Cardiac fibroblast (primary cell): ENCODE data around the gene RNF227.

Experiments used
- DNase-seq, 2 donors: peaks; one replicate each; pipeline versions ENCODE4 v3.0.0 to v3.0.0-alpha.2; 2010; ENCODE audit warnings: low read depth in 2 of 2
- H3K4me3 ChIP-seq, 2 donors: replicated peaks in 1 of 2; 1 replicate in 1 of 2; 2 replicates in 1 of 2; pipeline ENCODE4 v1.5.1; 2011; ENCODE audit warnings: low read depth in 2 of 2, low read length in 2 of 2, mild to moderate bottlenecking in 2 of 2, moderate library complexity in 1 of 2
- CTCF ChIP-seq: IDR thresholded peaks from one replicate; pipeline ENCODE4 v1.5.1; 2011; ENCODE audit warnings: low read depth, mild to moderate bottlenecking, low read length, inconsistent platforms

The RNF227 gene

DNA sequence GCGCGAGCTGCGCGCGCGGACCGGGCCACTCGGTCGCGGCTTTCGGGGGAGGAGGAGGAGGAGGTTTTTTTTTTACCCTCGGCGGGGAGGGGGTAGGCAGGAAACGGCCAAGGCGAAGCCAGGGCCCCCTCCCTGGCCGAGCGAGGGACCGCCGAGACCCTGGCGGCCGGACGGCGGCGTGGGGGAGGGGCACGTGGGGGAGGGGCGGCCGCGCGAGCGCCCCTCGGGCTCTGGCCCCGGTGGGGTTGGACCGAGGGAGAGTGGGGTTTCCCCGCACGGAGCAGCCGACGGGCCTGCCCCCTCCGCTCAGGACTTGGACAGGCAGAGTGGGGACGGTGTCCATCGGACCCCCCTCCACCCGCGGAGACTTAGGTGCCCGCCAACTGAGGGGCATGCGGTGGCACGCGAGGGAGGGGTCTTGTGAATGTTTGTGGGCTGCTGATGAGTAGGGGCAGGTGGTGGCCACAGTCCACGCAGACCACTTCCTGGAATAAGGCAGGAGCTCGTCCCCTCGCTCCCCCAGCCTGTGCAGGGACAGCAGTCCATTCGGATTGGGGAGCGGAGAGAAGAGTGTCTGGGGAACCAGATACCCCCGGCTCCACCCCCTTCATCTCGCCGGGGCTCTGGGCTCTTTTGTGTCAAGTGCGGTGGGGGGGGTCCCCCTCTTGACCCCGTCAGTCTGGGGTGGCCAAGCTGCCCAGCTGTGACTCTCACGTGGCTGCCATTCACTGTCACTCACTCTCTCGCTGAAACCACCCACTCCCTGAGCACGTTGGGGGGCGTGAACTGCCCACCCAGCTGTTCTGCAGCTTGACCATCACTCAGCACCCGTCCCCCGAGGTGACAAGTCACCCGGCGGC is 30.5 kb downstream of the RNF227 start:
- peak; percentile 10 to 38 for DNase-seq
- no peak for TF ChIP-seq CTCF
- H3K4me3 ChIP-seq = peak overlapping the region; percentile 85 to 86

DNA sequence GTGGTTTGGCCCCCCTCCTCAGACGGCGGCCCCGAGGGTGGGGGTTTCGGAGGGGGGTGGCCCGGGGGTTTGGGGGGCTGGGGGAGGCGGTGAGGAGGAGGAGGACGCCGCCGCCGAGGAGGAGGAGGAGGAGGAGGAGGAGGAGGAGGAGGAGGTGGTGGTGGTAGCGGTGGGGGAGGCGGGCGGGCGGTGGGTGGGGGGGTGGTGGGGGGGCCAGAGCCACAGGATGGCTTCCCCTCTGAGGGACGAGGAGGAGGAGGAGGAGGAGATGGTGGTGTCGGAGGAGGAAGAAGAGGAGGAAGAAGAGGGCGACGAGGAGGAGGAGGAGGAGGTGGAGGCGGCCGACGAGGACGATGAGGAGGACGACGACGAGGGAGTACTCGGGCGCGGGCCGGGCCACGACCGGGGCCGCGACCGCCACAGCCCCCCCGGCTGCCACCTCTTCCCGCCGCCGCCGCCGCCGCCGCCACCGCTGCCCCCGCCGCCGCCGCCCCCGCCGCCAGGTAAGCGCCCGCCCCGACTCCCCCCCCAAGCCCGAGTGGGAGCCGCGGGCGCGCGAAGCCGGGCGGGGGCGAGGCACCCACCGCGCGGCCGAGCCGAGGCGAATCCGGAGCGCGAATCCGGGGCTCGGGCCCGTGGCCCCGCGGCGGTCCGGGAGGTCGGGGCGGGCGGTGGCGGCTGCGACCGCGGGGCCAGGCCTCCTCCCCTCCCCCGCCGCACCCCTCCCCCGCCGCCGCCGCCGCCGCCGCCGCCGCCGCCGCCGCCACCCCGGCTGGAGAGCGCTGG is 31.3 kb downstream of the RNF227 start:
- no peak for TF ChIP-seq CTCF
- DNase-seq = no peak

GRCh38 chr17:7883781-7884386 is 32.2 kb downstream of the RNF227 start:
- peak overlapping the region; percentile 31 to 86 for H3K4me3 ChIP-seq
- TF ChIP-seq CTCF = no peak
- peak; percentile 42 to 43 for DNase-seq

More for the DNA sequence above, 31.3 kb downstream of the RNF227 start:
- H3K4me3 ChIP-seq = peak overlapping the region; percentile 85 to 86

GRCh38 chr17:7882629-7883028 is 33.5 kb downstream of the RNF227 start:
- no peak for DNase-seq
- no peak for TF ChIP-seq CTCF
- H3K4me3 ChIP-seq = no peak overlapping the region

GRCh38 chr17:7882068-7882467 is 34.0 kb downstream of the RNF227 start:
- TF ChIP-seq CTCF = no peak
- no peak overlapping the region for H3K4me3 ChIP-seq
- DNase-seq = no peak

DNA sequence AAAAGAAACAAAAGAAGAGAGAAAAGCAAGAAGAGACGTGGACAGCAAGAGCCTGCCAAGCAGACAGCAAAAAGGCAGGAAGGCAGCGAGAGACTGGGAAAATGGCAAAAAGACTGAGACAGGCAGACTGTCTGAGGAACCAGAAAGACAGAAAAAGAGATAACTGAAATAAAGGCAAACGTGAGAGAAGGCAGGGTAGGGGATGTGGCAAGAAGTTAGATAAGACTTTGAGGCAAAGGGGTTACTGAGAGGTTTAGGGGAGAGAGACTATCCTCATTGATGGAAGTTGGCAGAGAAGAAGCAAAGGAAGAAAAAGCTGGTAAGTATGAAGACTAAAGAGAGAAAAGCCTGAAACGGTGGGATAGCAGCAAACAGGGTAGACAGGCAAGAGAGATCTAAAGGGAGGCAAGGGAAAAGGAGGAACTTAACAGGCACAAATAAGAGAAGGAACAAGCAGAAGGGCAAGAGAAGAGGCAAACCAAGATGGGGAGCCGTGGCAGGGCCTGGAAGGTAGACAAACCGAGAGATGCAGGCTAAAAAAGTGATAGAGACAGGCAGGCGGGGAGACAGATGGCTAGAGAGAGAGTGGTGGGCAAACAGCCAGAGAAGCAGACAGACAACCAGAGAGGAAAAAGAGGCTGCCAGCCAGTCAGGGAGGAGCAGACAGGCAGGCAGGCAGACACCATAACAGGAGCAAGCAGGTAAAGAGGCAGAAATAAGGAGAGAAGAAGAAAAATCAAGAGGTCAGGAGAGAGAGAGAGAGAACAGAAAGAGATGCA is 34.6 kb downstream of the RNF227 start:
- no peak for TF ChIP-seq CTCF
- no peak overlapping the region for H3K4me3 ChIP-seq
- peak in 1 of 2 donors; percentile 26 for DNase-seq
